ENCODE measurements around the gene EML1.
A peak's percentile ranks its signal among the peaks of the same experiment; 100 is the strongest.
"Not testable (repeated sequence)": the region's sequence is repeated elsewhere in the genome, so short reads cannot be mapped to it uniquely, and the experiment has no call there.

Gene EML1

DNA sequence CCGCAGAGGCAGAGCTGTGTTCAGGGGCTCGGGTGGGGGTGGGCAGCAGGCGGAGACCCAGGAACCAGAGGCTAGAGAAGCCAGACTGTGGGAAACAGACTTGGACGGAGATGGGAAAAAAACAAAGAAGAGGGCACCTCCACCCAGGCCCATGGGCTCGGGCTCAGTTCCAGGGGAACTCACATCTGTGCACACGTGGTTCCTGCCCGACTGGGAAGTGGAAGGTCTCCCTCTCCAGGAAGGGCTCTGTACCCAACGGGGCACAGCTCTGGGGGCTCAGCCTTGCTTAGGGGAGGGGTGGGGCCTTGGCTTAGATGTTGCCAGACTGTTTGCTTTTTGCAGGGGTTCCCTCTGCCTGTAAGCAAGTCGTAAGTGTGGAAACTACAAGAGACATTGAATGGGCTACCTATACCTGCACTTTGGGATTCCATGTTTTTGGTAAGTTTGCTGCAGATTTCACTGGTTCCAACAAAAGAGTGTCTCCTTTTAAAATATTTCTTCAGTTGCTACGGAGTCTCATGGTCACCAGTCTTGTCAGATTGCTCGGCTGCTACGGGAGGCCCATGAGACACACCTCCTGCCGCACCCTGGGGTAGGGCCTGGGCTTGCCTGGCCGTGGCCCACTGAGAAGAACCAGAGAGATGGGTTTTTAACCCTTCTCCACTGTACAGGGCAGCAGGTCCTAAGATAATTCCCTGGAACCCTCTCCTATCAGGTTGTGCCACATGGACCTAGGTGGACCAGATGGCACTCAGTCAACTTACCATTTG is 144.4 kb downstream of the EML1 start:
- no peak for DNase-seq (ENCODE audit: low read depth in 2 of 2)

DNA sequence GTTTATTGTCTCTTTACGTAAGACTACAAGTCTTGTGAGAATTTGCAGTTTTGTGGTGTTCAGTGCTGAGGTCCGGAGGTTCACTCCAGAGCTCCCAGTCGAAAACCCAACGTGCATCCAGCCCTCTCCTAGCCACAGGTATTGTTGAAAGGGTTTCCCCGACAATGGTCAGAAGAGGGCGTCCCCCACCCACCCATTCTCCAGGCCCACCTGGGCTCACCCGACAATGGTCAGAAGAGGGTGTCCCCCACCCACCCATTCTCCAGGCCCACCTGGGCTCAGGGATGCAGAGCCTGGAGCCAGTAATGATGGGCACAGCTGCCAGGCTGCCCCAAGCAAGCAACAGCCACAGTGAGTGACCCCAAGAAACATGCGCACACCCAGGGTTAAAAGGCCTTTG is 145.2 kb downstream of the EML1 start:
- no peak for DNase-seq (ENCODE audit: low read depth in 2 of 2)

- DNase-seq (ENCODE audit: low read depth in 2 of 2), result no peak
Observed at GRCh38 chr14:99938896-99939295, 145.7 kb downstream of the EML1 start.

GRCh38 chr14:99939421-99939820 is 146.2 kb downstream of the EML1 start:
- DNase-seq (ENCODE audit: low read depth in 2 of 2), result no peak

DNA sequence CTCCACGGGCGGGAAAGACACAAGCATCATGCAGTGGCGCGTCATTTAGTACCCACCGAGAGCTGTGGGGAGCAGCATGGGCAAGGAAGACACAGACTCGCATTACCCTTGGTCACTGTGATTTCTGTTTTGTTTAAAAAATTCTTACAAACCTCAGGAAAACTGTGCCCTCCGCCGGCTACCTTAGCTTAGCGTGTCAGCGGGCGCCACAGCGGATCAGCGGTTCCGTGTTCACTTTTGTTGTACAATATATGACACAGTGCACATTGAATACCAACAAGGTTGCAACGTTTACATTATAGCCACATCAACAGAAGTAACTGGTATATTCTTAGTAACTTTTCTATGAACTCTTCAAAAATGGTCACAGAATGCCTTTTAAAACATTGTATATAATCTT is 146.9 kb downstream of the EML1 start:
- no peak for DNase-seq (ENCODE audit: low read depth in 2 of 2)

DNA sequence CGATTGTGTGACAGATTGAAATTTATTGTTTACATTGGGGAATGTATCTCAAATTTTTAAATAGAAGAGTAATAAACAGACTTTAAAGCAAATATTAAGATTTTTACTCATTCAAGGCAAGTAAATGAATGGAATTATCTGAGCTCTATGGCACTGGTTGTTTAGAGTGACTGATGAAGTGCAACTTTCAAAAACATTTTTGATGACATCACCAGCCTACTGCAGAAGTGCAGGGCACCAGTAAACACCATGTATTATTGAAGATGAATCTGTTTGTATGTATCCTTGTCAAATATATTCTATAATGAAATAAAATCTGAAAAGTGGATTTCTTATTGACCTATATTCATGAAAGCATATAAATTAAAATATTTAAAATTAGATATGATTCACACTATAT is 148.0 kb downstream of the EML1 start:
- DNase-seq (ENCODE audit: low read depth in 2 of 2), result no peak

DNA sequence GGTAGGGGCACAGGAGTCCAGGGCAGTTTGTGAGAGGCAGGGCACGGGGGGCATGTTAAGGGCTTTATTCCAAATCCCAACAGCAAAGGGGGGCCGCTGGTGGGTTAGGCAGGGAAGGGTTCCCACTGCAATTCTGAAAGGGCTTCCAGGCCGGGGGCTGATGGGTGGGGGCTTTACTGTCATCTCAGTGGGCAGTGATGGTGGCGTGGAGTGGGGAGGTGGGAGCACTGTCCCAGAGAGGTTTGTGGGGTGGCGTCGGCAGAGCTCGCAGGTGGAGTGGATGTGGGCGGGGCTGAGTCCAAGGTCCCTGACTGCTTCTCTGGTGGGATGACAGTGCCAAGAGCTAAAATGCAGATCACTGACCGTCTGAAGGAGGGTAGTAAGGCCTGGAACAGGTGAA is 150.4 kb downstream of the EML1 start:
- DNase-seq (ENCODE audit: low read depth in 2 of 2), result no peak

- DNase-seq (ENCODE audit: low read depth in 2 of 2), result no peak
Observed at GRCh38 chr14:99944241-99944651, 151.0 kb downstream of the EML1 start.

GRCh38 chr14:99945732-99946651 is 152.8 kb downstream of the EML1 start:
- no peak for DNase-seq (ENCODE audit: low read depth in 2 of 2)

- peak in 1 of 2 donors; percentile 33 for DNase-seq (ENCODE audit: low read depth in 2 of 2)
Observed at GRCh38 chr14:99946652-99947489, 153.7 kb downstream of the EML1 start.

GRCh38 chr14:99947695-99948094 is 154.5 kb downstream of the EML1 start:
- DNase-seq (ENCODE audit: low read depth in 2 of 2), result no peak

DNA sequence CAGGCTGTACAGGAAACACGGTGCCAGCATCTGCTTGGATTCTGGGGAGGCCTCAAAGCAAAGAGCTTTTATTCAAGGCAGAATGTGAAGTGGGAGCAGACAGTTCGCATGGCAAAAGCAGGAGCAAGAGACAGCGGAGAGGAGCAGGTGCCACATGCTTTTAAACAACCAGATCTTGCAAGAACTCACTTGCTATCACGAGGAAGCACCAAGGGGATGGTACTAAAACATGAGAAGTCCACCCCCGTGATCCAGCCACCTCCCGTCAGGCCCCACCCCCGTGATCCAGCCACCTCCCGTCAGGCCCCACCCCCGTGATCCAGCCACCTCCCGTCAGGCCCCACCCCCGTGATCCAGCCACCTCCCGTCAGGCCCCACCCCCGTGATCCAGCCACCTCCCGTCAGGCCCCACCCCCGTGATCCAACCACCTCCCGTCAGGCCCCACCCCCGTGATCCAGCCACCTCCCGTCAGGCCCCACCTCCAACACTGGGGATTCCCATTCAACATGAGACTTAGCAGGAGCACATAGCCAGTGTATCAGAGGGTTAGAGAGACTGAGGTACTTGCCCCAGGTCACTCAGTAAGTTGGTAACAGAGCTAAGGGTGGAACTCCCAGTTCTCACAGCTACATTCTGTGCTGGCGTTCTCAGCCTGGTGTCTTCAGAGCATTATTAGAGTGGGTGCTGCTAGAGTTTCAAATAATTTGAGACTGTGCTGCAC is 156.0 kb downstream of the EML1 start:
- DNase-seq (ENCODE audit: low read depth in 2 of 2), result not testable (repeated sequence)

GRCh38 chr14:99950181-99950580 is 157.0 kb downstream of the EML1 start:
- DNase-seq (ENCODE audit: low read depth in 2 of 2), result no peak

DNA sequence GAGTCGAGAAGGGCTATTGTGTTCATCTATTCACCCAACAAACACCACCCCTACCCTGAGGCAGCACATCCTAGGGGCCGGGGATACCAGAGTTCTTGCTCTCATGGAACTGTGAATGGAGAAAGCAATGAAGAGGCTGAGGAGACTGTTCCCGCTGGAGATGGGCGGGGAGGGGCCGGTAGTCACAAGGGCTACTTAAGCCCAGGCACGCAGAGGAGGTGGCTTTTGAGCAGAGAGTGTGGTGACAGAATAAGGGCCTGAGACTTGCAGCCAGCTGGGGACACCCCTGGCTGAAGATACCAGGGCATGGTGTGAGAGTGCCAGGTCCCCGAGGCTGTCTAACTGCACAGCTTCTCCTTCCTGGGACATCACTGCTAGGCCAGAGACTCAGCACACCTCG is 157.9 kb downstream of the EML1 start:
- DNase-seq (ENCODE audit: low read depth in 2 of 2), result no peak

DNA sequence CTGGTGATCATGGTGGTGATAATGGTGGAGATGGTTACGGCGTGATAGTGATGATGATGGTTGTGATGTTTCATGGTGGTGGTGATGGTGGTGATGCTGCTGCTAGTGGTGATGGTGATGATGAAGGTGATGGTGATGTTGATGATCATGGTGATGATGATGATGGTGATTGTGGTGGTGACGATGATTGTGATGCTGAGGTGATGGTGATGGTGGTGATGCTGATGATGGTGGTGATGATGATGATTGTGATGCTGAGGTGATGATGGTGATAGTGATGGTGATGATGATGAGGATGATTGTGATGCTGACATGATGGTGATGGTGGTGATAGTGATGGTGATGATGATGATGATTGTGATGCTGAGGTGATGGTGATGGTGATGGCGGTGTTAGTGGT is 158.8 kb downstream of the EML1 start:
- DNase-seq (ENCODE audit: low read depth in 2 of 2), result no peak

GRCh38 chr14:99952453-99952852 is 159.2 kb downstream of the EML1 start:
- no peak for DNase-seq (ENCODE audit: low read depth in 2 of 2)

- DNase-seq (ENCODE audit: low read depth in 2 of 2), result no peak
Observed at GRCh38 chr14:99955826-99956455, 162.7 kb downstream of the EML1 start.

- no peak for DNase-seq (ENCODE audit: low read depth in 2 of 2)
Observed at GRCh38 chr14:99958380-99958779, 165.2 kb downstream of the EML1 start.

DNA sequence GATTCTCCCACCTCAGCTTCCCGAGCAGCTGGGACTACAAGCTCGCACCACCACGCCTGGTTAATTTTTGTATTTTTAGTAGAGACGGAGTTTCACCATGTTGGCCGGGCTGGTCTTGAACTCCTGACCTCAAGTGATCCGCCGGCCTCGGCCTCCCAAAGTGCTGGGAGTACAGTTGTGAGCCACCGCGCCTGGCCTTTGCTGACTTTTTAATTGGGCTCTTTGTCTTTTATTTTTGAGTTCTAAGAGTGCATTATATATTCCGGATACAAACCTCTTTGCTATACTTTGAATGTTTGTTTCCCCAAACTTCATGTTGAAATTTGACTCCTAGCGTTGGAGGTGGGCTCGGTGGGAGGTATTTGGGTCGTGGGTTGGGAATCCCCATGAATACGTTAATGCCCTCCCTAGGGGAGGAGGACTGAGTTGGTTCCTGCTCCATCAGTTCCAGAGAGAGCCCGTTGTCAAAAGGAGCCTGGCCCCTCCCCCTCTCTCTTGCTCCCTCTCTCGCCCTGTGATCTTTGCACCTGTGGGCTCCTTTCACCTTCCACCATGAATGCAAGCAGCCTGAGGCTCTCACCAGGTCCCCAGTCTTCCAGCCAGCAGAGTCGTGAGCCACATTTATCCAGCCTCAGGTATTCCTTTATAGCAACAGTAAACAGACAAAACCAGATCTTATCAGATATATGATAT is 168.8 kb downstream of the EML1 start:
- DNase-seq (ENCODE audit: low read depth in 2 of 2), result no peak

- no peak for DNase-seq (ENCODE audit: low read depth in 2 of 2)
Observed at GRCh38 chr14:99964979-99965378, 171.8 kb downstream of the EML1 start.
